HCT116 (cell line): Measurements from ENCODE around the gene USP54. TPM values are rescaled to one million over a fixed set of nuclear protein-coding genes. Genes with fewer than 3 reads are reported as not detected.

Experiments used
- ATAC-seq: fragments of 200-7000 bp; cut with Tn5 transposase; 2 replicates; pipeline ENCODE4 v1.9.1; 2020; ENCODE audit warnings: mild to moderate bottlenecking, moderate library complexity
- BruUV-seq: library from RNA; stranded (reverse); fragments of 400-500 nt; replicated peaks from 2 replicates; lab custom pipeline; 2021; lab: Mats Ljungman, UMichigan
- CTCF ChIA-PET: fragments of 300-600 bp; sonication (Branson Sonifier 250); formaldehyde crosslinking; loops from one replicate; lab custom pipeline; 2021; ENCODE audit warnings: antibody characterized with exemption; lab: Charles Lee
- POLR2A ChIA-PET: fragments of 300-600, 350-600 bp; sonication (Branson Sonifier 250); formaldehyde crosslinking; loops from one replicate; lab custom pipeline; 2021; ENCODE audit warnings: antibody characterized with exemption; lab: Charles Lee
- RAD21 ChIA-PET, 2 experiments: fragments of 300-600 bp; sonication (Branson Sonifier 250); formaldehyde crosslinking; loops; one replicate each; lab custom pipeline; 2023; ENCODE audit warnings: low total read pairs in 2 of 2; ENCODE audit not compliant: uncharacterized antibody in 2 of 2, unreplicated experiment in 2 of 2, low non-redundant PET in 1 of 2; lab: Charles Lee
- DNase-seq: peaks from one replicate; pipeline ENCODE4 v3.0.0-alpha.2; 2010; ENCODE audit warnings: low read depth, low spot score
- H2AFZ ChIP-seq: fragments of 200-600 bp; shearing (Covaris generic), sonication (generic); 2 replicates; pipeline ENCODE4 v1.6.1; 2017; ENCODE audit warnings: low read depth, mixed run types, mixed read lengths, antibody characterized with exemption, low read length; ENCODE audit not compliant: poor library complexity, severe bottlenecking
- H3K27ac ChIP-seq: 2 replicates; pipeline ENCODE4 v1.5.1; 2012; ENCODE audit warnings: low read depth, low read length
- H3K27me3 ChIP-seq: fragments of 200-600 bp; sonication (generic); 2 replicates; pipeline ENCODE4 v1.6.1; 2016; ENCODE audit warnings: mixed run types, low read length, mixed read lengths; ENCODE audit not compliant: insufficient read depth
- H3K36me3 ChIP-seq, 2 experiments: fragments of 200-500 bp in 1 of 2; fragments of 200-600 bp in 1 of 2; sonication (Bioruptor generic) in 1 of 2; sonication (generic) in 1 of 2; 2 replicates each; pipeline versions ENCODE4 v1.5.1 to v1.6.1; 2014 to 2016; ENCODE audit warnings: low read length in 2 of 2, inconsistent platforms in 1 of 2, mixed read lengths in 1 of 2, mixed run types in 1 of 2; ENCODE audit not compliant: insufficient read depth in 2 of 2, control insufficient read depth in 1 of 2
- H3K4me1 ChIP-seq, 2 experiments: fragments of 200-600 bp in 1 of 2; sonication (generic) in 1 of 2; 2 replicates each; pipeline versions ENCODE4 v1.5.1 to v1.6.1; 2012 to 2017; ENCODE audit warnings: low read length in 2 of 2, inconsistent platforms in 1 of 2, mild to moderate bottlenecking in 1 of 2, mixed read lengths in 1 of 2, mixed run types in 1 of 2, moderate library complexity in 1 of 2; ENCODE audit not compliant: insufficient read depth in 2 of 2, control insufficient read depth in 1 of 2
- H3K4me2 ChIP-seq: fragments of 200-600 bp; sonication (generic); 2 replicates; pipeline ENCODE4 v1.6.1; 2017; ENCODE audit warnings: mixed run types, low read length, mixed read lengths
- H3K4me3 ChIP-seq, 2 experiments: fragments of 200-600 bp in 1 of 2; sonication (generic) in 1 of 2; replicated peaks in 1 of 2; 2 replicates each; pipeline ENCODE4 v1.5.1; 2011 to 2016; ENCODE audit warnings: low read length in 2 of 2, control low read depth in 1 of 2, low read depth in 1 of 2, mild to moderate bottlenecking in 1 of 2, mixed read lengths in 1 of 2, mixed run types in 1 of 2
- H3K79me2 ChIP-seq: fragments of 200-600 bp; sonication (generic); 2 replicates; pipeline ENCODE4 v1.6.1; 2017; ENCODE audit warnings: mild to moderate bottlenecking, mixed run types, low read length, moderate library complexity, mixed read lengths; ENCODE audit not compliant: insufficient read depth
- H3K9ac ChIP-seq: fragments of 200-600 bp; sonication (generic); 2 replicates; pipeline ENCODE4 v1.6.1; 2016; ENCODE audit warnings: low read length, mixed read lengths
- H3K9me2 ChIP-seq: fragments of 200-600 bp; sonication (generic), shearing (Covaris generic); 2 replicates; pipeline ENCODE4 v1.6.1; 2017; ENCODE audit warnings: mixed run types, mild to moderate bottlenecking, moderate library complexity; ENCODE audit not compliant: insufficient read depth
- H3K9me3 ChIP-seq, 2 experiments: fragments of 200-500 bp in 1 of 2; fragments of 200-600 bp in 1 of 2; sonication (Bioruptor generic) in 1 of 2; sonication (generic) in 1 of 2; 2 replicates each; pipeline ENCODE4 v1.6.1; 2014 to 2017; ENCODE audit warnings: low read length in 2 of 2, mixed read lengths in 2 of 2, inconsistent platforms in 1 of 2, low read depth in 1 of 2, mild to moderate bottlenecking in 1 of 2, mixed run types in 1 of 2, moderate library complexity in 1 of 2; ENCODE audit not compliant: control insufficient read depth in 1 of 2, insufficient read depth in 1 of 2
- H4K20me1 ChIP-seq: fragments of 200-600 bp; sonication (generic), shearing (Covaris generic); 2 replicates; pipeline ENCODE4 v1.6.1; 2017; ENCODE audit warnings: mixed run types, mild to moderate bottlenecking, moderate library complexity; ENCODE audit not compliant: insufficient read depth
- CBX3 ChIP-seq: IDR thresholded peaks from 2 replicates; pipeline ENCODE4 v1.6.1; 2012; ENCODE audit warnings: low read depth
- RAD21 ChIP-seq: IDR thresholded peaks from 2 replicates; pipeline ENCODE4 v1.6.1; 2012; ENCODE audit warnings: low read depth, mild to moderate bottlenecking
- SRF ChIP-seq: IDR thresholded peaks from 2 replicates; pipeline ENCODE4 v1.6.1; 2012; ENCODE audit warnings: low read depth
- intact Hi-C: fragments of 100-400 bp; cut with micrococcal nuclease; formaldehyde crosslinking; loops from 2 replicates; pipeline ENCODE4 v1.10.0; 2022
- total RNA-seq: library from RNA; stranded (reverse); gene quantifications from one replicate; pipeline ENCODE4 v1.2.1, GENCODE V29; 2021; ENCODE audit not compliant: unreplicated experiment

Gene USP54
- total RNA-seq, 1 experiment from 2014 or later: 28.0 TPM

GRCh38 chr10:73503037-73503436, 88.1 kb downstream of the USP54 start (continued):
- TF ChIP-seq RAD21: no peak

GRCh38 chr10:73501651-73502050, 89.5 kb downstream of the USP54 start:
- intact Hi-C loops: no loop called here
- H2AFZ ChIP-seq: no peak overlapping the region
- BruUV-seq: no TSS peak
- TF ChIP-seq SRF: no peak
- ATAC-seq (no peak), DNase-seq (no peak)
- no peaks in the 10 kb centered on the region for H3K9me3 ChIP-seq
- H3K4me3 ChIP-seq: no peak overlapping the region
- ChIA-PET RAD21 (no interaction called here), POLR2A (no interaction called here), CTCF (no interaction called here)
- no peaks in the 10 kb centered on the region for H4K20me1 ChIP-seq
- H3K9ac ChIP-seq: no peak overlapping the region
- no peak overlapping the region for H3K4me2 ChIP-seq
- no peaks in the 10 kb centered on the region; the same call in 1 of the 2 replicates for H3K9me2 ChIP-seq
- H3K27me3 ChIP-seq: no peaks in the 10 kb centered on the region
- H3K27ac ChIP-seq: no peak overlapping the region
- H3K4me1 ChIP-seq: peaks cover 1 to 4% of the 10 kb centered on the region in 2 experiments; a peak in 3 of 4 replicates
- no peaks in the 10 kb centered on the region for H3K79me2 ChIP-seq
- peaks cover 0 to 4% of the 10 kb centered on the region in 2 experiments; a peak in 1 of 4 replicates for H3K36me3 ChIP-seq

GRCh38 chr10:73497623-73498022, 93.5 kb downstream of the USP54 start:
- Histone ChIP-seq H3K27ac (no peak overlapping the region), H3K9me3 (no peaks in the 10 kb centered on the region), H3K79me2 (peaks cover 34% of the 10 kb centered on the region), H3K4me1 (peaks cover 13 to 21% of the 10 kb centered on the region in 2 experiments; a peak in 3 of 4 replicates), H3K27me3 (no peaks in the 10 kb centered on the region), H3K36me3 (peaks cover 0 to 4% of the 10 kb centered on the region in 2 experiments; a peak in 1 of 4 replicates), H3K4me3 (no peak overlapping the region), H4K20me1 (no peaks in the 10 kb centered on the region), H2AFZ (no peak overlapping the region)
- ATAC-seq: no peak
- no peak for TF ChIP-seq CBX3
- TF ChIP-seq, all 23 proteins: peak for 0
- H3K4me2 ChIP-seq: no peak overlapping the region
- ChIA-PET RAD21 (no interaction called here), POLR2A (interaction anchor here (0.8 kb wide), 1 partner anchor 250 kb away, joined by 3 read pairs; the partner anchor contains the start of gene DNAJC9), CTCF (no interaction called here)
- H3K9ac ChIP-seq: no peak overlapping the region
- DNase-seq: no peak
- no TSS peak for BruUV-seq
- H3K9me2 ChIP-seq: no peaks in the 10 kb centered on the region; the same call in 1 of the 2 replicates
- intact Hi-C loops: loop anchor here (5.0 kb wide), 2 partner anchors 85 to 235 kb away; partner anchors contain the start of gene ANXA7
